Activated CD4-positive, CD25-positive, alpha-beta regulatory T cell treated with anti-CD3 and anti-CD28 coated beads, Interleukin-2, amount 50 U/mL, for 16 hours (primary cell): Measurements from ENCODE around the gene NTN1.

Experiments
- DNase-seq: peaks from one replicate; pipeline ENCODE4 v3.0.0-alpha.2; 2020; ENCODE audit warnings: low read depth, low spot score

The NTN1 gene

DNA sequence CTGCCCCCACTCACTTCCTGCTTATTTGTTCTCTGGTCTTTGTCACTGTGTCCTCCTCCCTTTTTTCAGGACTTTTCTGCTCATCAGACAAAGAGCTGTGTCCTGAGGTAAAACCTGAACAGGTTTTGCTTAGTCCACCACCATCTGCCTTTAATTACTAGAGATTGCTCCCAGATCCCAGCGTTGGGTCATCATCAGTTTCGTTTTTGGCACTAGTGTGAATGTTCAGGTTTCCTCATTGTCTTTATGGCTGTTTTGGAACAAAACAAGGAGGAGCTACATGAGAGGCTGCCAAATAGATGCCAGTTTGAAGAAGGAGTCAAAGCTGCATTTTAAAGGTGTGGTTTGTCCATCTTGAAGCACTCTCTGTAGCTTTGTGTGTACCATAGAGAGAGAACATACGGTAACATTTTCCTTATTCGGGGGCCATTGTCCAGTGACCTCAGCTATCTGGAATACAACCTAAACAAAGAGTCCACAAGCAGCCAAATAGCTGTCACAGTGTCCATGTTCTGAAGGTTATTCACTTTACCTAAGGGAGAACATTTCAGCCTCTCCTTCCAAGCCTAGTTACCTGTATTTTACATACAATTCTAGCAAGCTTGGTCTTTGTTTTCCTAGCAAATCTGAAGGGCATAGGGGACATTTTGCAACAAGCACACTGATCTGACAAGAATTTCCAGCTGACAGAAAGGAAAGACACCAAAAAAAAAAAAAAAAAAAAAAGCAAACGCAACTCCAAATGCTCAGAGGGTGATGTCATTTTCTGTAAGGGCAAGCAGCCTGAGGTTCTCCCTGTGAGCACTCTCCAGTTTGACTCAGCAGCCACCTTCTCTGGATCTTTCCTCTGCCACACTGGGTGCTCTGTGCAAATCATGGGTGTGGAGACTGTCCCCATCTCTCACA lies 196.1 kb downstream of the NTN1 start:
- no peak for DNase-seq

- DNase-seq = no peak
Measured at GRCh38 chr17:9218064-9218635, 196.8 kb downstream of the NTN1 start.

GRCh38 chr17:9218911-9219310 lies 197.6 kb downstream of the NTN1 start:
- DNase-seq = no peak

- DNase-seq = no peak
Measured at GRCh38 chr17:9219631-9220397, 198.5 kb downstream of the NTN1 start.

- DNase-seq = no peak
Measured at GRCh38 chr17:9220398-9221146, 199.3 kb downstream of the NTN1 start.

GRCh38 chr17:9221147-9221921 lies 200.0 kb downstream of the NTN1 start:
- no peak for DNase-seq

- DNase-seq = no peak
Measured at GRCh38 chr17:9221922-9222180, 200.5 kb downstream of the NTN1 start.

DNA sequence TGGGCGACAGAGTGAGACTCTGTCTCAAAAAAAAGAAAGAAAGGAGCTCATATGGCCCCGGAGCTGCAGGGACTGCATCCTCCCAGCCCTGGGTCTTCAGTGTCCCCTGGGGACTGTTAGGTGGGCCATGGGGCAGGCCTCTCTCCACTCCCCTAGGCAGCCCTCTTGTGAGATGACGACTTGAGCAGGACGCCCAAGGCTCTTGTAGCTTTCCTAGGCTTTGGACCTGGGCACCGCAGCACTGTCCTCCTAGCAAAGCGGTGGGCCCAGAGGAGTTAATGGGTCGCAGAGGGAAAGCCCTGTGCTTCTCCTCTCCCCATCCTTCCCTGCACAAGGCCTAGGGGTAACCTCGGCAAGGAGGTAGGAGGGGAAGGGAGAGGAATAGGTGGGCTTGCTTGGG lies 202.2 kb downstream of the NTN1 start:
- no peak for DNase-seq

- DNase-seq = no peak
Measured at GRCh38 chr17:9224485-9224884, 203.2 kb downstream of the NTN1 start.

GRCh38 chr17:9225305-9226101 lies 204.2 kb downstream of the NTN1 start:
- DNase-seq = no peak

DNA sequence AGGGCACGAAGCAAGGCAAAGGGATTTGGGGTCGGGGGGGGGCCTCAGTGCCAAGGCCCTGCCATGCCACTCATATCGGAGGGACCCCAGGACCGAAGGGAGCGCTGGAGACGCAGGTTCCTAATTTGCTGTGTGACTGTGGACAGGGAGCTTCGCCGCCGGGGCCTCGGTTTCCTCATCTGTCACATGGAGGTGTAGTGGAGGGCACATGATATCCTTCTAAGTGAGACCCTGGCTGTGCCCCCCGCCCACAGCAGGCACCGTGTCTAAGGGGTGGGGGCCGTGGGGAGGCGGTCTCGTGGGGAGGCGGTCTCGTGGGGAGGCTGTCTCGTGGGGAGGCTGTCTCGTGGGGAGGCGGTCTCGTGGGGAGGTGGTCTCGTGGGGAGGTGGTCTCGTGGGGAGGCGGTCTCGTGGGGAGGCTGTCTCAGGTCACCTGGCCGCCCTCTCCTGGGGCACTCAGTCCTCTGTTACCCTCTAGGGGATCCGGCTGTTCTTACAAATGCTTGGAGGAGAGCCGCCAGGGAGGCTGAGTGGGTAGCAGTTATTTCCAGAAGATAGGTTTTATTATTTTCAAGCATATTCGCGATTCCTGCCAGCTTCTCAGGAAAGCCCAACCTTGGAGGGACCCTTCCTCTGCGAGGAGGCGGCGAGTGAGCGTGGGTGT lies 205.0 kb downstream of the NTN1 start:
- DNase-seq = no peak

- DNase-seq = no peak
Measured at GRCh38 chr17:9226794-9227135, 205.5 kb downstream of the NTN1 start.

DNA sequence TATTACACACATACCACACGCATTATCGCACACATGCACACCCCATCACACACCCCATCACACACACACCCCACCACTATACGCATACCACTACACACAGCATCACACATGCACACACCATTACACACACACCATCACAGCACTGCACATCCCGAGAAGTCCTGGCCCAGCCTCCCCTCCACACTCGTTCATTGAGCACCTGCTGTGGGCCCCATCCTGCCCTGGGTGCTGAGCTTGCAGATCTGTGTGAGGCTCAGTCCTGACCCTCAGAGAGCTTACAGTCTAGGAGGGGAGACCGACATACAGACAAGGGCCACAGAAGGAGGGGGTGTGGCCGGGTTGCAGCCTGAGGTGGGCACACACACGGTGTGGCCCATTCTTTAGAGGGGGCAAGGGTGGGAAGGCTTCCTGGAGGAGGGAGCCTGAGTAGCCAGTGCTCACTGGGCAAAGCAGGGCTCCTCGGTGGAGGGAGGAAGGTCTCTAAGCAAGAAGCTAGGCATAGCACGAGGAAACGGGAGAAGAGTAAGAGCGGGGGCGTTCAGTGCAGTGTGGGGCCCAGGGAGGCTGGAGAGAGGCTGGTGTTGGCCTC lies 206.6 kb downstream of the NTN1 start:
- no peak for DNase-seq

- DNase-seq = no peak
Measured at GRCh38 chr17:9228408-9229159, 207.3 kb downstream of the NTN1 start.

- no peak for DNase-seq
Measured at GRCh38 chr17:9229160-9229825, 208.0 kb downstream of the NTN1 start.

- no peak for DNase-seq
Measured at GRCh38 chr17:9229826-9230201, 208.5 kb downstream of the NTN1 start.

DNA sequence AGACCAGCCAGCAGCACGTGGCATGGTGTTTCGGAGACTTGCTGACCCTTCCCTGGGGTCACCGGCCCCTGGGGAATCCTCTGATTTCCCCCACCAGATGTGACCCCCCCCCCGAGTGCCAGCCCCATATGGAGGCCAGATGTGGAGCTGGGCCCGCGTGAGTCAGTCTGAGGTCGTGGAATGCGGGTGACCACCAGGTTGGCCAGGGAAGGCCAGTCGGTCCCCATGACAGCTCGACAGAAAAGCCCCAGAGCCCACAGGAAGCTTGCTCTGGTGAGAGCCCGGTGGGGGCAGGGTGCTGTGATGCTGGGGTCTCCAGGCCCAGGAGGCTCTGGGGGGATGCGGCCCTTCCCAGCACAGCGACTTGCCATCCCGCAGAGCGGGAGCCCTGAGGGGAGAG lies 209.0 kb downstream of the NTN1 start:
- DNase-seq = no peak

- DNase-seq = no peak
Measured at GRCh38 chr17:9230861-9231260, 209.6 kb downstream of the NTN1 start.
